Stimulated activated CD4-positive, alpha-beta T cell treated with anti-CD3 and anti-CD28 coated beads, Interleukin-2, amount 100 ng/mL, for 24 hours (primary cell): ENCODE data around the gene OLIG3.
A peak's percentile ranks its signal among the peaks of the same experiment; 100 is the strongest.

ENCODE experiments used
- DNase-seq, 2 donors: peaks; one replicate each; pipeline ENCODE4 v3.0.0-alpha.2; 2020

OLIG3 gene

DNA sequence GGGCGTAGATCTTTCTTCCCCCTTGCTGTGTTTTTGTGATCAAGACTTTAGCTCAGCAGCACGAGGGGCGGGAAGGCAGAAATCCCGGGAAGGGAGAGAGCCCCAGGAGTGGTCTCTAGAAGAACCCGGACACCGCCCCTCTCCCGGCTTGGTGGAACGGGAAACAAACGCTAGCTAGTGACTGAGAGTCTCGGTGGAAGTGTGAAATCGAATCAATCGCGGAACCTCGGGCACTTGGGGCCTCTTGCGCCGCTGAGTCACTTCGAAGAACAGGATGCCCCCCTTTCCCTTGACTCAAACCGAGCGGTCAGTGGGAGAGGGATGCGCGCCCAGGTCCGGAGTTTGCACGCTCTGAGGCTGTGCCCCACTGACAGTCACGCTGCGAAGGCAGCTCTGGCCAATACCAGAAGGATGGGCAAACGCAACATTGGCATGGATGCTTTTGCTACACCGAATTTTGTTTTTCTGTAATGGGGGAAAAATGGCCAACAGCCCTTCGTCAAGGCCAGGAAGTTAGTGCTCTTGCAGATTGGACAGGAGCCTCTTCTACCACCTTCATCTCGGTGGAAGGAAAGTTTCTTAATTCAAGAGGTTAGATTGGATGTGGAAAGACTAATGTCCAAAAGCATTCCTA, 1.6 kb upstream of the OLIG3 start:
- DNase-seq: peak in 1 of 2 donors; percentile 19

DNA sequence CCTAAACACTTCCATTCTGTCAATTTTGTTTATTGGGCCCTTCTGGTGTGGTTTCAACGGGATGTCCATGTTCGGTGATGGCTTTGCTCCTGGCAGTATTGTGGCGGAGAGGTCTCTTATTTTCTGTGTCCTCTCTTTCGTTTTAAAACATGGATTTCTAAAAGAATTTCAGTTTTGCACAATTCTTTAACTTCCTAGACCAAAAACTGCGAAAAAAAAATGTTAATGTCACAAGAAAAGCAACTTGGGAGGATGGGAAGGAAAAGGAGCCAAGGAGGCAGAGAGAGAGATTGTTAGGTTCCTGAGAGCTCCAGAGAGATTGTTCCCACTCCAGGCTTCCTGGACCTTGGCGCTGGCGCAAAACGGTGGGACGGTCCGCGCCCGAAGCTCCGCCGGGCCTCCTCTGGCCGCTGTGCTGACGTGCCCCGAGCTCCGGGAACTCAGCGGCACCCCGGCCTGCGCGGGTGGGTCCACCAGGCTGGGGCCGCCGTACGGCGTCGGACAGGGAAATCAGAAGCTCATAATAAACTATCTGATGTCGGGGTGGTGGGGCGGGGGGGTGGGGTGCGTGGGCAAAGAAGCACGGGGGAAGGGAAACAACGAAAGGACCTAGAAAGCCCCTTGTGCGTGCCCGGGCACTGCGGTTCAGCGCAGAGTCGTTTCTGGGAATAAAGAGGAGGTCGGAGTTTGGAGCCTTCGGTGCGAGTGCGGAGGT, 951 bp upstream of the OLIG3 start:
- DNase-seq: no peak

DNA sequence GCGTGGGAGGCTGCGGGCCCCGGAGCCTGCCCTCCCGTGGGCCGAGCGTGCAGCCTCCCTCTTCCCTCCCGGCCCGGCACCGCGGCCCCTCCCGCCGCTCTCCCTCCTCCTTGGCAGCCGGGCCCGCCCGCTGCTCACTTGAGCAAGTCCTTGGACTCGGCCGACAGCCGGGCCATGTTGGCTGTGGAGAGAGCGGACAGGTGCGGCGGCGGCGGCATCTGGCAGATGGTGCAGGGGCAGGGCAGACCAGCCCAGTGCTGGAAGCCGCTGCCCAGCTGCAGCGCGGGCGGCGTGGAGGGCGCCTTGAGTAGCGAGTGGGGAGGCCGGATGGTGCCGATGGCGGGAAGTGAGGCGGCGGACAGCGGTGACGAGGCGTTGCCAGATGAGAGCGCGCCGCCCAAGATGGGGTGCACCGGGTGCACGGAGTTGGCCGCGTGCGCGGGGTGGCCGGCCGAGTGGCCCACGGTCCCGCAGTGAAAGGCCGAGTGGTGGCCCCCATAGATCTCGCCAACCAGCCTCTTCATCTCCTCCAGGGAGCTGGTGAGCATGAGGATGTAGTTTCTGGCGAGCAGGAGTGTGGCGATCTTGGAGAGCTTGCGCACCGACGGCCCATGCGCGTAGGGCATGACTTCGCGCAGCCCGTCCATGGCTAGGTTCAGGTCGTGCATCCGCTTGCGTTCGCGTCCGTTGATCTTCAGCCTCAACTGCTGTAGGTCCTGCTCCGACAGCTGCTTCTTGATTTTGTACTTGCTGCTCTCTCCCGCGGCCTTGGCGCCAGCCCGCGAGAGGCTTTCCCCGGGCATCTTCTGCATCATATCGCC, 766 bp downstream of the OLIG3 start:
- peak in 1 of 2 donors; percentile 40 for DNase-seq

DNA sequence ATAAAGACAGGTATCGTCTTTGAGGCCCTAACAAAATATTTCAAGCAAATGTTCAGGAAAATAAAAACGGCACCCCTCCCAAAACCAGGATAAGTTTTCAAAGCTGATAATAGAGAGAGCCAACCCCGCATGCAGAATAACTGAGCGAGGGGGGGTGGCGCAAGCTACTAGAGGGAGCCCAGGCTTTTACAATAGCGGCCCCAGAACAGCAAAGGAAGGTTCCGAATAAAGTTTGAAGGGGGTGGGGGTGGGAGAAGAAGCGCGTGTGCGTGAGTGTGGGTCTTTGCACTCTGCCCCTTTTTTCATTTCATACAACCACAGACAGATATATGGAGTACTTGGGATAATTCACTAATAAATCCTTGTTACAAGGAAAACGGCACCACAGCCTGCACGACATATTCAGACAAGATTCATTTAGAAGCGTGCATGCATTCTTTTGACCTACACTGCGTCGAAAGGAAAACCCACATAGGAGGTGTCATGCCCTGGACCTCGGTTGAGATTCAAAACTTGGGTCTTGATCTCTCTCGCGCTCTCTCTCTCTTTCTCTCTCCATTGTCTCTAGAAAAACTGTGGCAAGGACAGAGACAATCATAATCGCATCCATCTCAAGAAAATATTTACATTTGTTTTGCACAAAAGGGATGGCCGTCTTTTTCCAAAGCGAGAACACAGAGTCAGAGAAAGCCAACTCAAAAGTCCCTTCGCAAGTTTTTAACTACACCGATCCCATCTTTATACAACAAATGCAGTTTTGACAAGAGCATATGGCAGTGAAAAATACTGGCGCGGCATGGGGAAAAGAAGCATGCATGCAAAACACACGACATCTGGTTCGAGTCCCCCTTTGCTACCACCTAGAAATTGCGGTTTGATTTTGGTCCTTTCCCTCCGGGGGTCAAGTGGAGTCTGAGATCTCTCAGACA, 1.6 kb downstream of the OLIG3 start:
- no peak for DNase-seq

DNA sequence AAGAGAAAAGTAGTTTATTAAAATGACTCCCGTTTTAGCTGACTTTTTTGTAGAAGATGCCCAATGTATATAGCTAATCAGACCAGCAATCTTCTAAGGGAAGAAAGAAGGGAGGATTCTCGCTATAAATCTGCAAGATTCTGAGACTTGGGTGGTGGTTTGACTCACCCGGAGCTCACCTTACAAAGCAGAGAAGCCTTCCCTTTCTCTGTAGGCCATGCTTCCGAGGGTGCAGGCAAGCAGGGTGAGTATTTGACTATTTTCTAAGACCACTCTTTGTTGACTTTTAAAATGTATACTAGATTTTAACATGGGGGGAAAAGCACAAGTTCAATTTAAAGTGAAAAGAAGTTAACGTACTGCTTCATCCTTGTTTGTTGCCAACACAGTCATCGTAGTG, 2.7 kb downstream of the OLIG3 start:
- no peak for DNase-seq

DNA sequence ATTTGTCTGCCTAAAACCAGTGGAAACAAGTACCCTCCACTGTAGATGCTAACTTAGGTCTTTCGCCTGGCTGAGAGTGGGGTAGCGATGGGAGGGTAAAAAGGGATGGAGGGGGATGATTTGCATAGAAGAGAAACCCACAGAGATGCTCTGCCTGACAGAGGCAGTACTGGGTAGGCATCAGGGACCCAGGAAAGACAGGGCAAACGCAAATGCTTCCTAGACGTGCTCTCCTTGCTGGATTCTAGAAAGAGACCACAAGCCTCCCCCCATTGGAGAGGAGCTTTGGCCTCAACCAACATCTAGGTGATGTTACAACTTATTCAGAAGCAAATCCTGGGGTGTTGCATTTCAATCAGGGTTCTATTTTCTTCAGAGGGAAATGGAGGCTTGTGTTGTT, 3.2 kb downstream of the OLIG3 start:
- no peak for DNase-seq

DNA sequence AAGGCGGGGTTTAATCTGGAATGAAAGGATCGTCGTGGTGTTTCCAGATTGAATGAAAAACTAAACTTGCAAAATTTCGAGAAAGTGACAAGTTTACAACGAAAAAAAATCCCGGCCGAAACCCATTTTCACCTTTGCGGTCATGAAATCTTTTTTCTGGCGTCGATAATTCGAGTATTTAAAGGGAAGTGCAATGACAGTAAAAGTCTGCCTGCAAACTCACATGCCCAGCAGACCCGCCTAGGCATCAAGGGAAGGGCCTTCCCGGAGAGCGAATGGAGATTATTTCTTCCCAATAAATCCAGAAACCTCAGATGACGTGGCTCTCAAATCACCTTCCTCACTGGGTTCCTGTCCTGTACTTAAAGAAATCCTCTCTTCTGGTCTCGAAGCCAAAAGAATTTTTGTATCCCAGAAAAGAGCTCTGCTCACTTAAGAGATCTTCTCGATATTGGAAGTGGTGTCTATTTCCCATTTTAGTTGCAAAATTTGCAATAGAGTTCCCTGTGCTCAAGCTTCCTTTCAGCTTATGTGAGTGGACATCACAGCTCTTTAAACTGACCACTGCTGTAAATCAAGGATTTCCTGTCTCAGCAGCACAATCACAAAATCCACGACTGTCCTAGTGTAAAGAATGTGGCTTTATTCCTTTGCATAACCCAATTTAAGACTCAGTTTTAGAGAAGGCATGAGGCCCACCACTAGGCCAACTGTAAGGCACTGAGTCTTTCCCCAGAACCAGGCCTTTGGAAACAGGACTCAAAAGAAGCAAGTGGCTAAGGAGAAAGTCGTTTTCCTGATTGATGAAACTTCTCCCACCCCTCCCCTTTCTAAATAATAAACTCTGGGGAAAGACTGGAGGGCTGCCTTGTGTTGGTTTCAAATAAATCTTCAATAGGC, 3.9 kb downstream of the OLIG3 start:
- DNase-seq: no peak

DNA sequence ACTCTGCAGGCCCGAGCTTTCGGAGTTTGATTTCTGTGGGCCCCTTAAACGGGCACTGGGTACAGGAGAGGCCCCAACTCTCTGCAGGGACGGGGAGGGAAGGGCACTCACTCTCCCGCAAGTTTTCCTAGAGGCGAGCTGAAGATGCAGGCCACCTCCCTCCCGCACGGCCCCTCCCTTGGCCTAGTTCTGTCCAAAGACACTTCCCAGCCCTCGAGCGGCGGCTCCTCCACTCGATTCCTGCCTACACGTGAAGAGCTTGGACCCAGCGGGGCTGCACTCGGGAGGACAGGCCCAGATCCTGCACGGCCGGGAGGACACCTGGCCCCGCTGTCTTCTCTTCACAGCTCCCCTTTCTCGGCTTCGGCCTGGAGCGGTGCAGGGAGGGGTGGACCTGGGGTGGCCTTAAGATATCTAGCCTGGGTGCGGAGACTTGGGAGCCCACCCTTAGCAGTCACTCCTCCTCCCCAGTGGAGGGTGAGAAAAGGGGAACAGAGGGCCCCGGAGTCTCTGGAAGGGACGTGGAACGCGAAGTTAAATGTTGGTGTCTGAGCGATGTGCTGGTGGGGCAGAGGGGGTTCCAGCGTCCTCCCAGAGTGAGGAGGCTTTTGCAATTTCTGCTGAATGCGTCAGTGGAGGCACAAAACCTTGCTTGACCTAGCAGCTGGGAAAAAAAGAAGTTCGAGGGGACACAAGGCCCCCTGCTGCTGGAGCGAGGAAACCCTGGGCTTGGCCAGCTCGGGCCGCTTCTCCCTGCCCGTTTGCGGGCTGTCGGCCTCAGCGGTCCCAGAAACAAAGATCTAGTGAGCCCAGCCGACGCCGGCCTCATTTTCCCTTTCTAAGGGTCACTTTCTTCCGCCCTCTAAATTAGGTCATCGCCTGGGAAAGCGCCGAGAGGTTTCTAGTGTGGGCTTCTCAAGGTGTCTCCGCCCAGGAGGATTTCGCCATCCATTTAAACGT, 4.9 kb downstream of the OLIG3 start:
- DNase-seq: no peak

DNA sequence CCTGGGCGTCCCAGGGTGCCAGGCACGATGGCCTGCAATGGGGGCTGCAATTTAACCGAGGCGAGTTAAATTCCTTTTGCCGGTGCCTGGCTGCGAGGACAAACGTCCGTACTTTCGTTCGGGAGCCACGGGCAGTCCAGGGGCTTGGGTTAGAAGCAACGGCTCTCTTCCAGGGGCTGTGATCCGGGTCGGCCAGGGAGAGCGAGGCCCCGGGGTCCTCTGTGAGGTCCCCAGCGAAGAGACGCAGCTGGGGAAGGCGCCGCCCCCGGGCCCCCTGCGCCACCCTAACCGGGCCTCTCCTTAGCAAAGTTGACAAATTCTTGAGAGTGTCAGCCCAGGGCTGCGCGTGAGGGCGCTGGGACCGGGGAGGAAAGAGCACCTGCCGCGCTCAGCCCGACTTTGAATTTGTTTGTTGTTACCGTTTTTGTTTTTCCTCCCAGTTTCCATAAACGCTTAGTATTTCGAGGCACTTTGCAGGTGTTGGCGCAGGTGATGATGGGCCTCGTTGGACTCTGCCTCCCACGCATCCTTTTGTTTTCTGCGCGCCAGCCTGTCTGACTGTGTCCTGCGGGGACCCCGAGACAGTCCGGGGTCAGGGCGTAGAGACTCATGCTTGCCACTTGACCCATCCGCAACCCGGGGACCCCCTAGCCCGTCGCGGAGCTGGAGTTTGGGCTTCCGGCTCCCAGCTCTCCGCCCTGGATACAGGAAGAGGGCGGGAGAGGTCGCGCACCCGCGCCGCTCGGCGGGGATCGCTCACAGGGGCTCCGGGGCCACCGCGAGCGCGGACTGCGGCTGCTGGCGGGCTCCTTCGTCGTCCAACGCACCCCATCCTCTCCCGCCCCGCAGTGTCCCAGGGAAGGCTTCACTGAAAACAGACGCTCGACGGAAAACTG, 5.8 kb downstream of the OLIG3 start:
- DNase-seq: peak in 1 of 2 donors; percentile 25

DNA sequence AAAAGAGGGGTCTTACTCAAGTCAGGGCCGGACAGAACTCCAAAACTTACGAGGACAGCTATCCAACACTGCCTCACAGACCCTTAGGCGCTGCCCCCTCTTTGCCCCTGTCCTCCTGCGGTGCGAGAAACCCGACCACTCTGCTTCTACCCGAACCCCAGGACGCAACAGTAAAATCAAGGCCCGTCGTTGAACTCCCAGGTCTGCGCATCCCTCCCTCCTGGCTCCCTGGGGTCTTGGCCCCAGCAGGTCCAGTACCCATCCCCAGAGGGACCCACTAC, 6.4 kb downstream of the OLIG3 start:
- no peak for DNase-seq

DNA sequence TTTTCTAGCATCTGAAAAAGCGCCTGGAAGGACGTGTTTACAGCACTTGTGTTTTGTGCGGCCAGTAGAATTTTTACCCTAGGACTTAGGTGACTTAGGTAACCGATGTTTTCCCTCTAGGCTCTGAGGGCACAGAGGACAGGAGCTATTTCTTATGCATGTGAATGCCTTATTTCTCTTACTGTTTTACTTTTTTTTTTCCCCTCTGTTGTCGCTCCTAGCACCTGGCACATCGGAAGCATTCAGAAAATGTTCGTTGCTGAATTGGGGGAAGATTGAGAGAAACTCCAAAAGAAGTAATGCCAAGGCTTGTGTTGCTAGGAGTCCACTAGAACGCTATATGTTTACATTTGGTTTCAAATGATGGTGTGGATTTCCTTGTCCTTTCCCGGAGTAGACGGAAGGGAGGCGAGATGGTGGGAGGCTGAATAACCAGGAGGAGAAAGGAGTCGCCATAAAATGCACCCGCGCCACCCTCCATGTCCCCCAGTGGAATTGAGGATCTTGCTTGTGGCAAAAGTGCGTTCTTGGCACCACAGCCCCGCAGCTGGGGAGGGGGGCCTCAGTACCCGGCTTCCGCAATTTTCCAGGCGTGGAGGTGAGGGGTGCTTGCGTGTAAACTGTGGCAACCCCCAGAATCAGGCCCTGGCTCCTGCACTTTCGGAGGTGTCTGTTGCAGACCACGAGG, 6.9 kb downstream of the OLIG3 start:
- no peak for DNase-seq

DNA sequence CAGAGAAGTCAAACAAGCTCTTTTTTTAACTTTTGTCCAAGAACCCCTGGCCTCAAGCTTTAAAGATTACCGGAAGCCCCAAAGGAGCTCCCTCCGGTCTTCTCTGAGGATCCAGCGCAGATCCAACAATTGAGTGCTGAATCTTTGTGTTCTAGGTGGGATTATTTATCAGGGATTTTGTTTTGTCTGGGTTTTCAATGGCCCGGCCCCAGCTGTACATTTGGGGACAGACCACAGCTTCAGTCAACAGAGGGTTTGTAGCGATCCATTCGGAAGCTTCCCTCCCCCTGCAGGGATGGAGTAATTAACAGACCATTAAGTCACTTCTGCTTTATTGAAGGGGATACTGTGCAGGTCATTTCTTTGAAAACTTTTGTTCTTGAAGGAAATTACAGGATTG, 7.8 kb downstream of the OLIG3 start:
- DNase-seq: no peak

DNA sequence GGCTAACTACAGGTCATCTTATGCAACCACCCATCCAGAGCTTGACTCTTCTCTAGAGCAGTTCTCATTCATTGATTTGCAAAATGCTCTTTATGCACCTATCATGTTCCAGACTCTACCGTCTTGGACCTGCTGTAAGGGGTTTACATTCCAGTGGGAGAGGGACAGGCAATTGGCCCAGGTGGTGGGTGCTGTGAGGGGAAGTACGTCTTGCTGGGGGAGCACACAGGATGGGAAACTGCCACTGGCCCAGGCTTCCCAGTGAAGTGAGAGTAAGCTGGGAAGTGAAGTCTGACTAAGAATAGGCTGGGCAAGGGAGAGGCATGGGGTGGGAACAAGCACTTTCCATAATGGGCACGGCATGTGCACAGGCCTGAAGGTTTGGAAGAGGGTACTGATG, 13.8 kb downstream of the OLIG3 start:
- DNase-seq: no peak

DNA sequence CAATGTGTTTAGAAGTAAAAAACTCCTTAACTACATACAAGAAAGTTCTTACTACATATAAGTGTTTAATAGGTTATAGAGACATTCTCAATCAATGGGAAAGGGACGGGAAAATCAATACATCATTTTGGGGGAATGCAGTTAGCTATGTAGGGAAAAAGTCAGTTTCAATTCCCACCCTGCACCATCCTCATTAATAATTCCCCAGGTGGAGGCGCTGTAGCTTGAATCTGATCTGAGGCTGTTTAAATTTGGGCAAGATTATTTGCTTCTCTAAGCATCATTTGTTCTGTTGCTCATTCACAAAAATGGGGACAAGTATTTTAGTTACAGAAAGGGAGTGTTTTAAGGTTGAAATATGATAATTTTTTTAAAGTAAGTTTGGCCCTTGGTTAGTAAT, 19.1 kb downstream of the OLIG3 start:
- no peak for DNase-seq

DNA sequence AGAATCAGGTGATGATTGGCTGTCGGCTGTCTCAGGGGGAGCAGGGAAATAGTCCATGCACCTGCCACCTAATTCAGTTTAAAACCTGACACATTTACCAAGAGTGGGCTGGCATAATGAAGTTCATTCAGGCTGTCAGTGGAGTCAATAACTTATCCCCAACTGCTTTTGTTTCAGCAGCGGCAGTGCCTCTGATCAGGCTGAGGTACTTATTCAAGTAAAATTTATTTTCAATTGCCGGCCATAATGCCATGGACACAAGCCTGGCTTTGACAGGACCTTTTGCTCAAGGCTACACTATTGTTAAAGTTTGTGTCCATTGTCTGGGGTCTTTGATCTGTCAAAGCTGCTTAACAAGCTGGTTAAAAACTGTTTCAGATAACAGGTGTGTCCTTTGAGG, 20.6 kb downstream of the OLIG3 start:
- no peak for DNase-seq

DNA sequence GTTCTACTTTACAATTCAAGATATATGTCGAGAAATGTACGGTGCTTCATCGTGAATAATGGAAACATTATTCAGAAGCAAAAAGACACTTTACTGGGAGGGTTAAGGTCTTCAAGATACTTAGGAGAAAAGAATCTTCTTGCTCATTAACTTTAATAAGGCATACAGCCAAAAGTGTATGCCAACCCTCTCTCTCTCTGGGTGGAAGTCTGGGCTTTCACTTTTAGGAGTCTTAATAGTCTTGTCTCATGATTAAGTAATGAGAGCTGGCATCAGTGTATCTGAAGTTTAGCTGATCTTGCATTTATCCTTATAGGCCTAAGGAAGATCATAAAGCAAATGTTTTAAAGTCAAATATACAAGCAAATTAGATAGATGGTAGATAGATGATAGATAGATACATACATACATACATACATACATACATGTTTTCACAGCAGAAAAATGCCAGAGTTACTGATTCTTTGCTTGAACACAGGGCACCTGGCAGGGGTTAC, 21.5 kb downstream of the OLIG3 start:
- DNase-seq: no peak

DNA sequence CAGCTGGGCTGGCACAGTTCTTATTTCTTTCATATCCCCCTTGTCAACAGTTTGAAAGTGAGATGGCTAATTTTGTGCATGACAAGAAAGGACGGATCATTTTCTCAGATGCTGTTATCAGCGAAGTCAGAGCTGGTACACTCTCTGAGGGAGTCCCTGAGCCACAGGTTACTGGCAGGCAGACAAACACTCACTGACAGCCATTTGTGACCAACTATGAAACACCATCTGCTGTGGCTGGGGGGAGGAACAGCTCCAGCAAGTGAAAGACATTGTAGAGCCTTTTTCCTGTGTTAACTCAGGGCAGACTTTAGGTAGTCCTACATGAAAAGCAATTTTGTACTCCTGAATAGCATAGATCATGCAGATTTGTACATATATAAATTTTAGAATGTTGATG, 22.2 kb downstream of the OLIG3 start:
- no peak for DNase-seq

DNA sequence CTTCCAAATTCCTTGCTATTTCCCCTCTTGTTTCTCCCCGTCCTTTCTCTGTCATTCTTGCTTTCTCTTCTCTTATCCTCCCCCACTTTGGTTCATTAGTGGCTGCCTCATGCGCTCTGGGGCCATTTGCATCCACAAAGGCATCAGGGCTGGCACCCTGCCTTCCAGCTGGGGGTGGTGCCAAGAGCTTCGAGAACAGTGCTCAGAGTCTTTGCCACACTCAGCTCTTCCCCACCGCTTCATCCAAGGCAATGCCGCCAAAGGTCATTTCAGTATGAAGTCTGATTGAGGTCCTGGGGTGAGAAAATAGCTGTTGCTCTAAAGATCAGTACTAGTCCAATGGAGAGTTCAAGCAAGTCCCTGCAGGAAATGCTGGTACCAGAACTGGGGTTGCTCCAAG, 22.7 kb downstream of the OLIG3 start:
- DNase-seq: no peak

DNA sequence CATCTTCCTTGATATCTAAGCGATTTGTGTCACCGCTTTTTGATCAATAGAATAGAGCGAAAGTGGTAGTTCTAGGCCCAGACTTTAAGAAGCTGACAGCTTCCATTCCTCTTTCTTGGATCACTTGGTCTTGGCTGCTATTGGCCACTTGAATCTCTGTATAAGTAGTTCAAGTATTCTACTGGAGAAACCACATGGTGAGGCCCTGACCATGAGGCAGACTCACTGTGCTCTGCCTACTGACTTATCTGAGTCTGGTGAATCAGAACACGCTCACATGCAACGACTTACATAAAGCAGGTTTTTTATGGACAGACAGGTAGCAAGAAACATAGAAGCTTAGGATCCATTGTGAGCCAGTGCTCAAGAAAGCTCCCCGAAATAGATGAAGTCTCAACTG, 27.0 kb downstream of the OLIG3 start:
- DNase-seq: no peak
